Kidney (tissue), 14 donors: ENCODE measurements around the gene ARHGAP36. TPM values are rescaled to one million over a fixed set of nuclear protein-coding genes. Genes with fewer than 3 reads are reported as not detected.

Source experiments
- DNase-seq, 5 donors: peaks; one replicate each; pipeline ENCODE4 v3.0.0-alpha.2; 2013 to 2020
- FAIRE-seq: peaks from 2 replicates; lab custom pipeline; 2012; peaks lifted over from hg19 to GRCh38; lab: Jason Lieb, UNC
- H3K27ac ChIP-seq, 2 donors: one replicate each; pipeline ENCODE4 v1.7.0; 2013; ENCODE audit warnings: low read depth in 2 of 2, low read length in 2 of 2, inconsistent platforms in 1 of 2
- H3K27me3 ChIP-seq: one replicate; pipeline ENCODE4 v1.7.1; 2013; ENCODE audit warnings: low read length, inconsistent platforms; ENCODE audit not compliant: control insufficient read depth, insufficient read depth
- H3K36me3 ChIP-seq, 3 donors: one replicate each; pipeline versions ENCODE4 v1.7.0 to v1.7.1; 2013; ENCODE audit warnings: low read length in 3 of 3, control low read depth in 1 of 3, inconsistent platforms in 1 of 3; ENCODE audit not compliant: insufficient read depth in 3 of 3, control insufficient read depth in 2 of 3
- H3K4me1 ChIP-seq, 3 donors: one replicate each; pipeline versions ENCODE4 v1.7.0 to v1.7.1; 2013; ENCODE audit warnings: low read length in 3 of 3, inconsistent platforms in 1 of 3, low read depth in 1 of 3; ENCODE audit not compliant: control insufficient read depth in 2 of 3, insufficient read depth in 2 of 3
- H3K4me3 ChIP-seq, 3 donors: one replicate each; pipeline versions ENCODE4 v1.7.0 to v1.8.1; 2013; ENCODE audit warnings: low read length in 3 of 3, control low read depth in 1 of 3, inconsistent platforms in 1 of 3
- H3K9ac ChIP-seq, 3 donors: one replicate each; pipeline versions ENCODE4 v1.7.0 to v1.7.1; 2013; ENCODE audit warnings: low read length in 3 of 3, control low read depth in 1 of 3, inconsistent platforms in 1 of 3
- H3K9me3 ChIP-seq, 3 donors: one replicate each; pipeline versions ENCODE4 v1.7.0 to v1.7.1; 2013; ENCODE audit warnings: low read length in 3 of 3, control low read depth in 1 of 3, inconsistent platforms in 1 of 3; ENCODE audit not compliant: control insufficient read depth in 2 of 3, insufficient read depth in 1 of 3
- intact Hi-C: fragments of 100-400 bp; cut with DNase I; formaldehyde crosslinking; loops from one replicate; pipeline ENCODE4 v1.11.1; 2022
- polyA plus RNA-seq: library from polyadenylated mRNA; stranded (reverse); fragments of 350-450 nt; fragmentation: Illumina TruSeq; extraction: RNeasy Lipid Tissue Mini Kit (QIAGEN cat#74804); gene quantifications from one replicate; pipeline ENCODE4 v1.2.3, GENCODE V29; 2014; ENCODE audit warnings: low read depth, low replicate concordance; ENCODE audit not compliant: insufficient read depth
- total RNA-seq: library from RNA; stranded (reverse); fragmentation: NEBNext Ultra II Directional; extraction: Animal tissue kit (Norgen Biotek cat#: 25700); gene quantifications from one replicate; pipeline ENCODE4 v1.2.1, GENCODE V29; 2021
- TF ChIP-seq, protein P1 (sequence below): IDR thresholded peaks from 3 replicates; pipeline ENCODE4 v1.5.1; 2012; ENCODE audit warnings: mild to moderate bottlenecking, moderate library complexity, borderline replicate concordance; ENCODE audit not compliant: insufficient read depth; ENCODE audit errors: extremely low read depth
- donor health status: control.
- donor health status: control.
- donor health status: control.
- donor health status: control.
- donor health status: control.
- donor health status: DM: yes; HTN: yes; CAD: no.
- donor health status: Normal renal cell carcinoma (clear cell type).

Gene ARHGAP36
- total and polyA plus RNA-seq, 2 donors from 2014 or later: 0.13 TPM; not detected in 1

DNA sequence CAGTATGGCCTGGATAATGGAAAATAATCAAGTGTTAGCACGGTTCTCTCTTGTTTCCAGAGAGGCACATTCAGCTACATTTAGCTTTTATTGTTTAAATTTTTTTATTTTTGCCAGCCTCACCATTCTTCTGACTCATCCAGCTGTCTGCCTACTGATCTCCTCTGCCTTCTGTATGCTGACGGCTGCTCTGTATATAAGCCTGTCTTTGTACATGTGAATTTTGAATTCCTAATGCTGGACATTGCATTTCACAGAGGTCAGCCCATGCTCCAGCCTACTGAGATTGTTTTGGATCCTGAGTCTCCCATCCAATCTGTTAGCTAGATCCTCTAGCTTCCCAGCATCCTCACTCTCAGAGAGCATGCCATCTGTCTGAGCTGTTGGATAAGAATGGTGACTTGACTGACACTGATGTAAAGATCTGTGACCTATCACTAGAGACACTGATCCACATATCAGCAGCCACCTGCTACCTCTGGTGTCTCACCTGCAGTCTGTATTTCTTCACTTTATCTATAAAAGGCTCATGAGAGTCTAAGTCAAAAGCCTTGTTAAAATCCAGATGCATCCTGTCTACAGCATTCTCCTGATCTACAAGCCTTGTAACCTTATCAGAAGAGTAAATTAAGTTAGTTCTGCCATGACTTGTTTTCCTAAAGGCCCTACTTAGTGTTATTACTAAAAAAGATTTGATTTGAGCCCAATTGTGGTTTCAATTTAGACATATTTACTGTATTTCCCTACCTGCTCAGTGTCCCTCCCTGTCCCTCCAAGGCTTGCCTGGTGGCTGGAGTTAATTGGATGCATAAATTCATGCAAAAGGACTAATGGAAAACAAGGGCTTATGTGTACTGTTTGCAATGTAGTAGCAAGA is 25.6 kb upstream of the ARHGAP36 start:
- intact Hi-C loops: no loop called here
- no peak overlapping the region for H3K9ac ChIP-seq
- no peak overlapping the region for H3K27ac ChIP-seq
- no peaks in the 10 kb centered on the region for H3K4me1 ChIP-seq
- TF ChIP-seq, protein P1, sequence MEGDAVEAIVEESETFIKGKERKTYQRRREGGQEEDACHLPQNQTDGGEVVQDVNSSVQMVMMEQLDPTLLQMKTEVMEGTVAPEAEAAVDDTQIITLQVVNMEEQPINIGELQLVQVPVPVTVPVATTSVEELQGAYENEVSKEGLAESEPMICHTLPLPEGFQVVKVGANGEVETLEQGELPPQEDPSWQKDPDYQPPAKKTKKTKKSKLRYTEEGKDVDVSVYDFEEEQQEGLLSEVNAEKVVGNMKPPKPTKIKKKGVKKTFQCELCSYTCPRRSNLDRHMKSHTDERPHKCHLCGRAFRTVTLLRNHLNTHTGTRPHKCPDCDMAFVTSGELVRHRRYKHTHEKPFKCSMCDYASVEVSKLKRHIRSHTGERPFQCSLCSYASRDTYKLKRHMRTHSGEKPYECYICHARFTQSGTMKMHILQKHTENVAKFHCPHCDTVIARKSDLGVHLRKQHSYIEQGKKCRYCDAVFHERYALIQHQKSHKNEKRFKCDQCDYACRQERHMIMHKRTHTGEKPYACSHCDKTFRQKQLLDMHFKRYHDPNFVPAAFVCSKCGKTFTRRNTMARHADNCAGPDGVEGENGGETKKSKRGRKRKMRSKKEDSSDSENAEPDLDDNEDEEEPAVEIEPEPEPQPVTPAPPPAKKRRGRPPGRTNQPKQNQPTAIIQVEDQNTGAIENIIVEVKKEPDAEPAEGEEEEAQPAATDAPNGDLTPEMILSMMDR: no peak
- H3K4me3 ChIP-seq: no peak overlapping the region
- H3K27me3 ChIP-seq: peaks cover 9% of the 10 kb centered on the region
- FAIRE-seq (no peak), DNase-seq (no peak)
- no peaks in the 10 kb centered on the region for H3K36me3 ChIP-seq
- H3K9me3 ChIP-seq: no peaks in the 10 kb centered on the region

DNA sequence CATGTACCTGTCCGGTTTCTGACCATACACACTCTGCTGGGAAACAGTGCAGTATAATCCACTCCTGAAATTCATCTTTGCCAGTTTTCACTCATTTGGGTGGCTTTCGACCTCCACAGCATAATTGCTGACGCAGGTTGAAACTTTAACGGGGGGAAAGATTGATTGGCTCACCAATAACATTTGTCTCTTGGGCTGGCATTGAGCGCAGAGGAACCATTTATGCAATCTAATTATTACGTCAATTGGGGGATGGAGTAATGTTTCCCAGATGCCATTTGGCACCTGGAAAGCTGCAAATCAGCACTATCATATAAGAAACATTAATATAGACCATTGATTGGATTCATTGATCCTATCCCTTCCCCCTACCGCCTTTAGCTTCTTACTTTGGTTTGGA is 24.1 kb upstream of the ARHGAP36 start:
- Histone ChIP-seq H3K27ac (no peak overlapping the region), H3K9me3 (no peaks in the 10 kb centered on the region), H3K27me3 (peaks cover 9% of the 10 kb centered on the region), H3K9ac (no peak overlapping the region), H3K36me3 (no peaks in the 10 kb centered on the region), H3K4me3 (no peak overlapping the region), H3K4me1 (no peaks in the 10 kb centered on the region)
- no peak for FAIRE-seq
- DNase-seq: no peak
- intact Hi-C loops: no loop called here
- TF ChIP-seq, protein P1: no peak

DNA sequence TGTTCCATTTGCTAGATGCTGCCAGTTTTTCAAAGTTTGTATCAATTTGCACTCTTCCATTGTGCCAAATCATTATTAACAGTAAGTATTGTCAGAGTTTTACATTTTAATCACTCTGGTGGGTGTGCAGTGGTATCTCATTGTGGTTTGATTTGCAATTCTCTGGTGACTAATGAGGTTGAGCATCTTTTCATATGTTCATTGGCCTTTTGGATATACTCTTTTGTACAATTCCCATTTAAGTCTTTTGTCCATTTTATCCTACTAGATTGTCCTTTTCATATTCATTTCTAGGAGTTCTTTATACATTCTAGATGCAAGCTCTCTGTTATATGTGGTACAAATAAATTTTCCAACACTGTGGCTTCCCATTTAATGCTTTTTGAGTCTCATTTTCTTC is 17.4 kb upstream of the ARHGAP36 start:
- DNase-seq (no peak), FAIRE-seq (no peak)
- H3K9me3 ChIP-seq: no peaks in the 10 kb centered on the region
- no peak overlapping the region for H3K9ac ChIP-seq
- intact Hi-C loops: no loop called here
- no peaks in the 10 kb centered on the region for H3K4me1 ChIP-seq
- peaks cover 2% of the 10 kb centered on the region for H3K27me3 ChIP-seq
- H3K36me3 ChIP-seq: no peaks in the 10 kb centered on the region
- TF ChIP-seq, protein P1: no peak
- H3K27ac ChIP-seq: no peak overlapping the region
- no peak overlapping the region for H3K4me3 ChIP-seq

DNA sequence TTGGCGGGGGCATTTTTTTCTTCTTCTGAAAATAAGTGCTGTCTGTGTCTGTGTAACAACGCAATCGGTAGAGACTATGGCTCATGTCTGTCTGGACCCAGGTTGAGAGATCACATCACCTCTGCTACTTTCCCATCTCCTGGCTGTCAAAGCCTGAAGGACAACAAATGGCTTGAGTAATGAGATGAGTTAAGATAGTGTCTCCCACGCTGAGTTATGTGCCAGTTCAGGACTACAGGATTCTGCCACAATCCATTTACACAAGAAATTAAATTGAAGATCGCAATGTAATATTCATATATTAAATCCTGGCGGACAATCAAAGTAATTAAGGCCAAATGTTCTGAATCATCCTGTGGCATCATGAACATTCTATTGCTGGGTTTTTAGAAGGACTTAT is 16.5 kb upstream of the ARHGAP36 start:
- H3K36me3 ChIP-seq: no peaks in the 10 kb centered on the region
- no peak overlapping the region for H3K9ac ChIP-seq
- no peak overlapping the region for H3K27ac ChIP-seq
- H3K9me3 ChIP-seq: no peaks in the 10 kb centered on the region
- no peak overlapping the region for H3K4me3 ChIP-seq
- no peaks in the 10 kb centered on the region for H3K4me1 ChIP-seq
- intact Hi-C loops: no loop called here
- peaks cover 2% of the 10 kb centered on the region for H3K27me3 ChIP-seq
- FAIRE-seq (no peak), DNase-seq (no peak)
- TF ChIP-seq, protein P1: no peak
